Panc1 (cell line): ENCODE measurements around the gene CLEC16A. TPM values are rescaled to one million over a fixed set of nuclear protein-coding genes. Genes with fewer than 3 reads are reported as not detected.

Source experiments
- ATAC-seq: fragments of 200-7000 bp; cut with Tn5 transposase; 2 replicates; pipeline ENCODE4 v1.9.1; 2020; ENCODE audit warnings: mild to moderate bottlenecking, moderate library complexity
- BruUV-seq: library from RNA; stranded (reverse); fragments of 400-500 nt; replicated peaks from 2 replicates; lab custom pipeline; 2021; lab: Mats Ljungman, UMichigan
- CTCF ChIA-PET: fragments of 300-600 bp; sonication (Branson Sonifier 250); formaldehyde crosslinking; loops from one replicate; lab custom pipeline; 2022; ENCODE audit warnings: antibody characterized with exemption; lab: Charles Lee
- POLR2A ChIA-PET: fragments of 300-600 bp; sonication (Branson Sonifier 250); formaldehyde crosslinking; loops from one replicate; lab custom pipeline; 2022; ENCODE audit warnings: antibody characterized with exemption; lab: Charles Lee
- DNase-seq: peaks from one replicate; pipeline ENCODE4 v3.0.0-alpha.2; 2010; ENCODE audit warnings: low read depth, low spot score
- H3K27ac ChIP-seq: 2 replicates; pipeline ENCODE4 v1.5.1; 2011; ENCODE audit warnings: mild to moderate bottlenecking, low read length, inconsistent platforms
- H3K27me3 ChIP-seq: fragments of 200-500 bp; sonication (Bioruptor generic); 2 replicates; pipeline ENCODE4 v1.6.0; 2014; ENCODE audit warnings: low read length, inconsistent platforms; ENCODE audit not compliant: control insufficient read depth, insufficient read depth
- H3K36me3 ChIP-seq: fragments of 200-500 bp; sonication (Bioruptor generic); 2 replicates; pipeline ENCODE4 v1.5.1; 2014; ENCODE audit warnings: inconsistent platforms, mild to moderate bottlenecking, low read length, moderate library complexity; ENCODE audit not compliant: control insufficient read depth, insufficient read depth
- H3K4me1 ChIP-seq: 2 replicates; pipeline ENCODE4 v1.5.1; 2011; ENCODE audit warnings: inconsistent platforms, mild to moderate bottlenecking, low read length, moderate library complexity; ENCODE audit not compliant: control insufficient read depth, insufficient read depth
- H3K4me3 ChIP-seq, 2 experiments: 2 replicates each; pipeline ENCODE4 v1.5.1; 2011 to 2012; ENCODE audit warnings: low read depth in 2 of 2, low read length in 2 of 2, mild to moderate bottlenecking in 2 of 2, inconsistent platforms in 1 of 2, moderate library complexity in 1 of 2
- H3K9me3 ChIP-seq: fragments of 200-500 bp; sonication (Bioruptor generic); 2 replicates; pipeline ENCODE4 v1.5.1; 2014; ENCODE audit warnings: low read depth, mild to moderate bottlenecking, inconsistent platforms, low read length, moderate library complexity; ENCODE audit not compliant: control insufficient read depth, insufficient read depth
- POLR2AphosphoS5 ChIP-seq: IDR thresholded peaks from 2 replicates; pipeline ENCODE4 v1.6.1; 2012; ENCODE audit warnings: mild to moderate bottlenecking, low read depth, low read length, moderate library complexity
- SIN3A ChIP-seq: IDR thresholded peaks from 2 replicates; pipeline ENCODE4 v1.6.1; 2012; ENCODE audit warnings: low read depth, mild to moderate bottlenecking, low read length, moderate library complexity, borderline replicate concordance; ENCODE audit not compliant: insufficient read depth
- TCF7L2 ChIP-seq: IDR thresholded peaks from 2 replicates; pipeline ENCODE4 v1.6.1; 2011; ENCODE audit warnings: mild to moderate bottlenecking, low read depth, low read length, inconsistent platforms
- in situ Hi-C: cut with HindIII; loops from 2 replicates; pipeline ENCODE4 v1.10.0; 2016; ENCODE audit warnings: low sequenced_read_pairs, low pct_unique_long_range_greater_than_20kb
- intact Hi-C: fragments of 100-400 bp; cut with micrococcal nuclease; formaldehyde crosslinking; loops from one replicate; pipeline ENCODE4 v1.10.0; 2022; ENCODE audit not compliant: unreplicated experiment
- total RNA-seq: library from RNA; stranded (reverse); gene quantifications from one replicate; pipeline ENCODE4 v1.2.1, GENCODE V29; 2021; ENCODE audit not compliant: unreplicated experiment
- TF ChIP-seq, protein P1 (sequence below), 2 experiments: IDR thresholded peaks; 2 replicates each; pipeline ENCODE4 v1.6.1; 2011 to 2012; ENCODE audit warnings: low read depth in 2 of 2, control low read depth in 1 of 2, low read length in 1 of 2, mild to moderate bottlenecking in 1 of 2, moderate library complexity in 1 of 2; ENCODE audit not compliant: insufficient read depth in 1 of 2
- TF ChIP-seq, protein P2 (sequence below): fragments of 450-650 bp; IDR thresholded peaks from 2 replicates; pipeline ENCODE4 v1.5.1; 2017; ENCODE audit warnings: mild to moderate bottlenecking

CLEC16A gene
- total RNA-seq, 1 experiment from 2014 or later = 21.0 TPM

DNA sequence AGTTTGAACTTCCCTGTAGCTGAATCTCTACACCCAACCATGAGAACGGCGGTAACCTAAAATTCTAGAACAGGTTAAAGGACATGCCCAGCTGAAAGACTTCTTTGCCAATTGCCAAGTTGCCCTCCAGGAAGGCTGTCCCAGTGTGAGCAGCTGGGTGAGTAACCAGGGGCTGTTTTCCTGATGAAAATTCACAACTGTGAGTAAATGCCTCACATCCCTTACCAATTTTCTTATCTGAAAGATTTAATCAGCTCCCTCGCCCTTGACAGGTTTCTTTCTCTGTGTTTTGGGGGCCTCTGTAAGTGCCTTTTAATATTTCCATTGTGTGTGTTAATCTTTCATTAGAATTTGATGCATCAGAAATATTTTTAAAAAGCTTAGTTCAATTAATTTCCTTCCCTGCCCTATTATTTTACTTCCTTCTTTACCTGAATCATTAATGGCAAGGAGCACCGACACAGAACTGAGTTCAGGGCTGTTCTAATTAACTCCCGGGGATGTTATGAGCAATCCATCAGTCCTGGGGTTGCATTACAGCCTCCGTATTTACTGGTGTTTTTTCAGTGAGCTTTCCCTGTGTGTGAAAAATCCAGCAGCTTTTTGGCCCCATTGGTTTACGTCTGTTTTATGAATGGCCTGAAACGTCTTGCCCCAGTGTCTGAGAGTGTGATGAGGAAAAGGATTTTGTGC lies 152.9 kb downstream of the CLEC16A start:
- Histone ChIP-seq H3K27ac (no peak overlapping the region), H3K4me3 (no peak overlapping the region), H3K9me3 (no peaks in the 10 kb centered on the region), H3K27me3 (no peaks in the 10 kb centered on the region), H3K4me1 (0 out of 2 replicates have a peak, but pooled peaks cover 5% of the 10 kb centered on the region), H3K36me3 (no peaks in the 10 kb centered on the region)
- POLR2A ChIA-PET = no interaction called here
- CTCF ChIA-PET = interaction anchor here (0.5 kb wide), 1 partner anchor 9 kb away, joined by 4 read pairs; no protein-coding TSS in a partner anchor
- ATAC-seq (no peak), DNase-seq (no peak)
- in situ Hi-C loops (no loop called here), intact Hi-C loops (no loop called here)
- no TSS peak for BruUV-seq
- TF ChIP-seq SIN3A (no peak), POLR2AphosphoS5 (no peak), TCF7L2 (no peak)
- TF ChIP-seq, protein P1, sequence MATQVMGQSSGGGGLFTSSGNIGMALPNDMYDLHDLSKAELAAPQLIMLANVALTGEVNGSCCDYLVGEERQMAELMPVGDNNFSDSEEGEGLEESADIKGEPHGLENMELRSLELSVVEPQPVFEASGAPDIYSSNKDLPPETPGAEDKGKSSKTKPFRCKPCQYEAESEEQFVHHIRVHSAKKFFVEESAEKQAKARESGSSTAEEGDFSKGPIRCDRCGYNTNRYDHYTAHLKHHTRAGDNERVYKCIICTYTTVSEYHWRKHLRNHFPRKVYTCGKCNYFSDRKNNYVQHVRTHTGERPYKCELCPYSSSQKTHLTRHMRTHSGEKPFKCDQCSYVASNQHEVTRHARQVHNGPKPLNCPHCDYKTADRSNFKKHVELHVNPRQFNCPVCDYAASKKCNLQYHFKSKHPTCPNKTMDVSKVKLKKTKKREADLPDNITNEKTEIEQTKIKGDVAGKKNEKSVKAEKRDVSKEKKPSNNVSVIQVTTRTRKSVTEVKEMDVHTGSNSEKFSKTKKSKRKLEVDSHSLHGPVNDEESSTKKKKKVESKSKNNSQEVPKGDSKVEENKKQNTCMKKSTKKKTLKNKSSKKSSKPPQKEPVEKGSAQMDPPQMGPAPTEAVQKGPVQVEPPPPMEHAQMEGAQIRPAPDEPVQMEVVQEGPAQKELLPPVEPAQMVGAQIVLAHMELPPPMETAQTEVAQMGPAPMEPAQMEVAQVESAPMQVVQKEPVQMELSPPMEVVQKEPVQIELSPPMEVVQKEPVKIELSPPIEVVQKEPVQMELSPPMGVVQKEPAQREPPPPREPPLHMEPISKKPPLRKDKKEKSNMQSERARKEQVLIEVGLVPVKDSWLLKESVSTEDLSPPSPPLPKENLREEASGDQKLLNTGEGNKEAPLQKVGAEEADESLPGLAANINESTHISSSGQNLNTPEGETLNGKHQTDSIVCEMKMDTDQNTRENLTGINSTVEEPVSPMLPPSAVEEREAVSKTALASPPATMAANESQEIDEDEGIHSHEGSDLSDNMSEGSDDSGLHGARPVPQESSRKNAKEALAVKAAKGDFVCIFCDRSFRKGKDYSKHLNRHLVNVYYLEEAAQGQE (IDR thresholded peaks at IDR 0.05; ENCODE audit: insufficient read depth in 1 of 2, low read depth in 2 of 2, low read length in 1 of 2) = no peak
- TF ChIP-seq, protein P2, sequence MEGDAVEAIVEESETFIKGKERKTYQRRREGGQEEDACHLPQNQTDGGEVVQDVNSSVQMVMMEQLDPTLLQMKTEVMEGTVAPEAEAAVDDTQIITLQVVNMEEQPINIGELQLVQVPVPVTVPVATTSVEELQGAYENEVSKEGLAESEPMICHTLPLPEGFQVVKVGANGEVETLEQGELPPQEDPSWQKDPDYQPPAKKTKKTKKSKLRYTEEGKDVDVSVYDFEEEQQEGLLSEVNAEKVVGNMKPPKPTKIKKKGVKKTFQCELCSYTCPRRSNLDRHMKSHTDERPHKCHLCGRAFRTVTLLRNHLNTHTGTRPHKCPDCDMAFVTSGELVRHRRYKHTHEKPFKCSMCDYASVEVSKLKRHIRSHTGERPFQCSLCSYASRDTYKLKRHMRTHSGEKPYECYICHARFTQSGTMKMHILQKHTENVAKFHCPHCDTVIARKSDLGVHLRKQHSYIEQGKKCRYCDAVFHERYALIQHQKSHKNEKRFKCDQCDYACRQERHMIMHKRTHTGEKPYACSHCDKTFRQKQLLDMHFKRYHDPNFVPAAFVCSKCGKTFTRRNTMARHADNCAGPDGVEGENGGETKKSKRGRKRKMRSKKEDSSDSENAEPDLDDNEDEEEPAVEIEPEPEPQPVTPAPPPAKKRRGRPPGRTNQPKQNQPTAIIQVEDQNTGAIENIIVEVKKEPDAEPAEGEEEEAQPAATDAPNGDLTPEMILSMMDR = no peak

DNA sequence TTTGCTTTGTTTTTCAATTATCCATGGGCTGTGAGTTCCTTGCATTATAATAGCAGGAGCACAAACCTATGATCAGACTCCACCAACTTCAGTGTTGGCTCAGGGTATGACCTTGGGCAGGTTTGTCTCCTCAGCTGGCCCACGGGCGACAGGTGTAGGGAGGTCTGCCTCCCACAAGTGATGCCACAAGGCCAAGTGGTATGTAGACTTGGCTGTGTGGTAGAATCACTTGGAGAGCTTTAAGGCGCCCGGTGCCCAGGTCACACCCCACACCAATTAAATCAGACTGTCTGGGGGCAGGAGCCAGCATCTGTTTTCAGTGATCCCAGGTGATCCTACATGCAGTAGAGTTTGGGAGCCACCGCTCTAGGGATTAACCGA lies 153.4 kb downstream of the CLEC16A start:
- Histone ChIP-seq H3K27ac (no peak overlapping the region), H3K9me3 (no peaks in the 10 kb centered on the region), H3K27me3 (no peaks in the 10 kb centered on the region), H3K4me3 (no peak overlapping the region), H3K4me1 (0 out of 2 replicates have a peak, but pooled peaks cover 5% of the 10 kb centered on the region), H3K36me3 (no peaks in the 10 kb centered on the region)
- in situ Hi-C loops (no loop called here), intact Hi-C loops (no loop called here)
- no peak for DNase-seq
- ChIA-PET POLR2A (no interaction called here), CTCF (no interaction called here)
- no peak for ATAC-seq
- TF ChIP-seq POLR2AphosphoS5 = no peak
- TF ChIP-seq TCF7L2 = no peak
- TF ChIP-seq, protein P1 (IDR thresholded peaks at IDR 0.05; ENCODE audit: insufficient read depth in 1 of 2, low read depth in 2 of 2, low read length in 1 of 2) = no peak
- TF ChIP-seq SIN3A = no peak
- TF ChIP-seq, protein P2 = no peak
- BruUV-seq = no TSS peak
